GM12878 (cell line): Measurements from ENCODE around the gene GLP1R. TPM values are rescaled to one million over a fixed set of nuclear protein-coding genes. Genes with fewer than 3 reads are reported as not detected.

Source experiments
- ATAC-seq: fragments of 200-7000 bp; cut with Tn5 transposase; 3 replicates; pipeline ENCODE4 v1.9.1; 2020; ENCODE audit warnings: mild to moderate bottlenecking, moderate library complexity
- BruUV-seq: library from RNA; stranded (reverse); fragments of 400-500 nt; replicated peaks from 2 replicates; lab custom pipeline; 2021; lab: Mats Ljungman, UMichigan
- CTCF ChIA-PET: fragments of 300-600 bp; sonication (Branson Sonifier 250); formaldehyde crosslinking; extraction: SDS; loops from one replicate; lab custom pipeline; 2021; ENCODE audit warnings: inconsistent platforms; lab: Yijun Ruan, JAX
- POLR2A ChIA-PET: fragments of 350-600 bp; formaldehyde crosslinking; extraction: SDS; loops from one replicate; lab custom pipeline; 2021; ENCODE audit warnings: inconsistent platforms; lab: Charles Lee
- RAD21 ChIA-PET: fragments of 300-600 bp; sonication (Branson Sonifier 250); formaldehyde crosslinking; loops from one replicate; lab custom pipeline; 2023; ENCODE audit warnings: antibody characterized with exemption; ENCODE audit not compliant: unreplicated experiment; lab: Charles Lee
- SMC1A ChIA-PET: fragments of 300-600 bp; sonication (Branson Sonifier 250); formaldehyde crosslinking; loops from one replicate; lab custom pipeline; 2023; ENCODE audit not compliant: unreplicated experiment, uncharacterized antibody; lab: Charles Lee
- DNase-seq: peaks from one replicate; pipeline ENCODE4 v3.0.0-alpha.2; 2011; ENCODE audit warnings: low read depth, low spot score
- FAIRE-seq: peaks from 3 replicates; lab custom pipeline; 2011; peaks lifted over from hg19 to GRCh38; lab: Jason Lieb, UNC
- H2AFZ ChIP-seq: 2 replicates; pipeline ENCODE4 v1.6.0; 2011; ENCODE audit warnings: low read depth, low read length, control low read depth; ENCODE audit not compliant: control insufficient read depth
- H3K27ac ChIP-seq: 2 replicates; pipeline ENCODE4 v1.5.1; 2011; ENCODE audit warnings: control low read depth; ENCODE audit not compliant: control insufficient read depth, insufficient read depth
- H3K27me3 ChIP-seq, 2 experiments: replicated peaks in 1 of 2; 2 replicates each; pipeline versions ENCODE4 v1.6.0 to v1.6.1; 2011; ENCODE audit warnings: low read length in 1 of 2; ENCODE audit not compliant: control insufficient read depth in 2 of 2, insufficient read depth in 2 of 2
- H3K36me3 ChIP-seq, 2 experiments: 2 replicates each; pipeline ENCODE4 v1.5.1; 2011; ENCODE audit warnings: low read length in 1 of 2; ENCODE audit not compliant: control insufficient read depth in 2 of 2, insufficient read depth in 2 of 2
- H3K4me1 ChIP-seq: 2 replicates; pipeline ENCODE4 v1.6.1; 2011; ENCODE audit warnings: mild to moderate bottlenecking, low read length, moderate library complexity, mixed read lengths; ENCODE audit not compliant: control insufficient read depth, insufficient read depth
- H3K4me2 ChIP-seq: 2 replicates; pipeline ENCODE4 v1.6.0; 2011; ENCODE audit warnings: control low read depth; ENCODE audit not compliant: control insufficient read depth, insufficient read depth
- H3K4me3 ChIP-seq: fragments of 200-600 bp; sonication (generic); 2 replicates; pipeline ENCODE4 v1.5.1; 2016
- H3K79me2 ChIP-seq: 2 replicates; pipeline ENCODE4 v1.6.0; 2011; ENCODE audit warnings: low read length; ENCODE audit not compliant: control insufficient read depth, insufficient read depth
- H3K9ac ChIP-seq: 2 replicates; pipeline ENCODE4 v1.8.0; 2011; ENCODE audit warnings: low read length, control low read depth, mixed read lengths; ENCODE audit not compliant: control insufficient read depth, insufficient read depth
- H3K9me3 ChIP-seq: replicated peaks from 3 replicates; pipeline ENCODE4 v1.5.1; 2011; ENCODE audit warnings: mild to moderate bottlenecking, low read length; ENCODE audit not compliant: control insufficient read depth, insufficient read depth
- H4K20me1 ChIP-seq: 2 replicates; pipeline ENCODE4 v1.6.0; 2011; ENCODE audit not compliant: control insufficient read depth, insufficient read depth
- BRCA1 ChIP-seq: IDR thresholded peaks from 2 replicates; pipeline ENCODE4 v1.6.1; 2011; ENCODE audit warnings: low read depth, low read length, improper control_type of control experiment
- EED ChIP-seq: sonication (generic); IDR thresholded peaks from 2 replicates; pipeline ENCODE4 v1.6.1; 2016; ENCODE audit warnings: antibody characterized with exemption, low read depth
- FOS ChIP-seq: IDR thresholded peaks from 3 replicates; pipeline ENCODE4 v1.6.1; 2011; ENCODE audit warnings: borderline replicate concordance; ENCODE audit not compliant: insufficient read length; ENCODE audit errors: extremely low read depth
- IRF4 ChIP-seq: IDR thresholded peaks from 2 replicates; pipeline ENCODE4 v1.6.1; 2011; ENCODE audit warnings: low read depth, low read length
- MTA2 ChIP-seq: fragments of 450-650 bp; IDR thresholded peaks from 2 replicates; pipeline ENCODE4 v1.6.1; 2016; ENCODE audit warnings: low read depth, mild to moderate bottlenecking, moderate library complexity
- MTA3 ChIP-seq: IDR thresholded peaks from 2 replicates; pipeline ENCODE4 v1.6.1; 2012; ENCODE audit warnings: low read length, inconsistent platforms, borderline replicate concordance
- NR2F1 ChIP-seq: fragments of 450-650 bp; conservative IDR thresholded peaks from 2 replicates; pipeline ENCODE4 v1.6.1; 2017; ENCODE audit warnings: mild to moderate bottlenecking
- RUNX3 ChIP-seq: IDR thresholded peaks from 2 replicates; pipeline ENCODE4 v1.6.1; 2012; ENCODE audit warnings: low read length, inconsistent platforms
- WGBS: methylation state at CpG from one replicate; pipeline ENCODE4 v1.1.6; 2016; ENCODE audit warnings: low lambda C conversion rate; ENCODE audit not compliant: insufficient replicate concordance, insufficient coverage; ENCODE audit errors: missing lambda C conversion rate; 5-methylcytosine and 5-hydroxymethylcytosine counted together
- in situ Hi-C: fragments of 300-500 bp; cut with MboI; formaldehyde crosslinking; loops from 9 replicates; pipeline ENCODE4 v1.14.3; 2018; ENCODE audit warnings: mixed read lengths
- intact Hi-C: fragments of 100-400 bp; cut with micrococcal nuclease; formaldehyde crosslinking; loops from one replicate; pipeline ENCODE4 v1.14.2; 2022; ENCODE audit not compliant: unreplicated experiment
- polyA plus RNA-seq, 11 experiments: library from polyadenylated mRNA; depleted of rRNA in 4 of 11; unstranded in 6 of 11; stranded (reverse) in 5 of 11; fragments of >200 nt; fragmentation: Nextera tagmentation in 4 of 11; fragmentation: Illumina TruSeq in 1 of 11; extraction: Ambion mirVana in 4 of 11; extraction: Trizol in 1 of 11; gene quantifications; 1 replicate in 1 of 11; 2 replicates in 10 of 11; pipeline versions ENCODE4 v1.2.1 to v1.2.3, GENCODE V29; 2011 to 2016; ENCODE audit warnings: inconsistent platforms in 2 of 11, missing spikeins in 2 of 11, low read depth in 1 of 11
- total RNA-seq, 4 experiments: library from RNA; depleted of rRNA in 3 of 4; stranded (reverse); fragments of >200 nt in 3 of 4; fragmentation: Illumina TruSeq in 1 of 4; extraction: Trizol in 1 of 4; gene quantifications; 2 replicates each; pipeline versions ENCODE4 v1.2.1 to v1.2.3, GENCODE V29; 2013 to 2021
- TF ChIP-seq, protein P1 (sequence below): IDR thresholded peaks from 2 replicates; pipeline ENCODE4 v1.6.1; 2011; ENCODE audit warnings: borderline replicate concordance, low read depth, mild to moderate bottlenecking, moderate library complexity, low read length; ENCODE audit not compliant: insufficient read depth, poor library complexity, severe bottlenecking
- TF ChIP-seq, protein P2 (sequence below): IDR thresholded peaks from 2 replicates; pipeline ENCODE4 v1.6.1; 2012; ENCODE audit warnings: improper control_type of control experiment, low read depth, low read length; ENCODE audit not compliant: insufficient replicate concordance
- TF ChIP-seq, protein P3 (sequence below): fragments of 450-650 bp; IDR thresholded peaks from 2 replicates; pipeline ENCODE4 v1.6.1; 2014; ENCODE audit warnings: mild to moderate bottlenecking
- TF ChIP-seq, protein P4 (sequence below): fragments of 450-650 bp; IDR thresholded peaks from 2 replicates; pipeline ENCODE4 v1.6.1; 2017; ENCODE audit warnings: low read depth, mild to moderate bottlenecking, moderate library complexity
- TF ChIP-seq, protein P5 (sequence below): IDR thresholded peaks from 2 replicates; pipeline ENCODE4 v1.6.1; 2012; ENCODE audit warnings: low read length, inconsistent platforms

GLP1R gene
- total and polyA plus RNA-seq, 10 of the 15 experiments (the other 5 are each of a cell fraction or from before 2014, with no cell fraction given) = 0.01 TPM; not detected in 9

DNA sequence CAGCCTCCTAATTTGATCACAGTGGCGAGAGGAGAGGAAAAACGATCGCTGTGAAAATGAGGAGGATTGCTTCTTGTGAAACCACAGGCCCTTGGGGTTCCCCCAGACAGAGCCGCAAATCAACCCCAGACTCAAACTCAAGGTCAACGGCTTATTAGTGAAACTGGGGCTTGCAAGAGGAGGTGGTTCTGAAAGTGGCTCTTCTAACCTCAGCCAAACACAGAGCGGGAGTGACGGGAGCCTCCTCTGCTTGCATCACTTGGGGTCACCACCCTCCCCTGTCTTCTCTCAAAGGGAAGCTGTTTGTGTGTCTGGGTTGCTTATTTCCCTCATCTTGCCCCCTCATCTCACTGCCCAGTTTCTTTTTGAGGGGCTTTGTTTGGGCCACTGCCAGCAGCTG, 37.7 kb downstream of the GLP1R start:
- Histone ChIP-seq H3K79me2 (no peaks in the 10 kb centered on the region), H4K20me1 (peaks cover 7% of the 10 kb centered on the region; the same call in 1 of the 2 replicates), H3K4me2 (no peak overlapping the region; the same call in 1 of the 2 replicates), H3K27me3 (peaks cover 2 to 16% of the 10 kb centered on the region in 2 experiments), H3K4me3 (no peak overlapping the region), H2AFZ (no peak overlapping the region), H3K4me1 (peaks cover 10% of the 10 kb centered on the region), H3K27ac (no peak overlapping the region), H3K9me3 (no peaks in the 10 kb centered on the region), H3K9ac (no peak overlapping the region), H3K36me3 (no peaks in the 10 kb centered on the region)
- BruUV-seq = no TSS peak
- RAD21 ChIA-PET = no interaction called here
- CTCF ChIA-PET = interaction anchor here (0.6 to 1.4 kb wide), 2 partner anchors 57 to 570 kb away, joined by 4 read pairs; no protein-coding TSS in a partner anchor
- ATAC-seq (peak; percentile 91), FAIRE-seq (peak; percentile 54), DNase-seq (peak; percentile 26)
- POLR2A ChIA-PET = no interaction called here
- SMC1A ChIA-PET = interaction anchor here (0.7 kb wide), 1 partner anchor 32 kb away, joined by 3 read pairs; no protein-coding TSS in a partner anchor
- in situ Hi-C loops = no loop called here
- WGBS = under 1% methylated on average over 7 of the region's 7 CpGs
- intact Hi-C loops = no loop called here
- TF ChIP-seq FOS (no peak), IRF4 (0 out of 2 replicates have a peak, but pooled peaks have one; percentile 25), RUNX3 (peak; percentile 90), MTA2 (peak; percentile 75; the same call in 1 of the 2 replicates), MTA3 (peak; percentile 48; the same call in 1 of the 2 replicates), NR2F1 (peak; percentile 85), BRCA1 (no peak), EED (peak; percentile 60)
- TF ChIP-seq, protein P1, sequence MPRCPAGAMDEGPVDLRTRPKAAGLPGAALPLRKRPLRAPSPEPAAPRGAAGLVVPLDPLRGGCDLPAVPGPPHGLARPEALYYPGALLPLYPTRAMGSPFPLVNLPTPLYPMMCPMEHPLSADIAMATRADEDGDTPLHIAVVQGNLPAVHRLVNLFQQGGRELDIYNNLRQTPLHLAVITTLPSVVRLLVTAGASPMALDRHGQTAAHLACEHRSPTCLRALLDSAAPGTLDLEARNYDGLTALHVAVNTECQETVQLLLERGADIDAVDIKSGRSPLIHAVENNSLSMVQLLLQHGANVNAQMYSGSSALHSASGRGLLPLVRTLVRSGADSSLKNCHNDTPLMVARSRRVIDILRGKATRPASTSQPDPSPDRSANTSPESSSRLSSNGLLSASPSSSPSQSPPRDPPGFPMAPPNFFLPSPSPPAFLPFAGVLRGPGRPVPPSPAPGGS = no peak
- TF ChIP-seq, protein P2, sequence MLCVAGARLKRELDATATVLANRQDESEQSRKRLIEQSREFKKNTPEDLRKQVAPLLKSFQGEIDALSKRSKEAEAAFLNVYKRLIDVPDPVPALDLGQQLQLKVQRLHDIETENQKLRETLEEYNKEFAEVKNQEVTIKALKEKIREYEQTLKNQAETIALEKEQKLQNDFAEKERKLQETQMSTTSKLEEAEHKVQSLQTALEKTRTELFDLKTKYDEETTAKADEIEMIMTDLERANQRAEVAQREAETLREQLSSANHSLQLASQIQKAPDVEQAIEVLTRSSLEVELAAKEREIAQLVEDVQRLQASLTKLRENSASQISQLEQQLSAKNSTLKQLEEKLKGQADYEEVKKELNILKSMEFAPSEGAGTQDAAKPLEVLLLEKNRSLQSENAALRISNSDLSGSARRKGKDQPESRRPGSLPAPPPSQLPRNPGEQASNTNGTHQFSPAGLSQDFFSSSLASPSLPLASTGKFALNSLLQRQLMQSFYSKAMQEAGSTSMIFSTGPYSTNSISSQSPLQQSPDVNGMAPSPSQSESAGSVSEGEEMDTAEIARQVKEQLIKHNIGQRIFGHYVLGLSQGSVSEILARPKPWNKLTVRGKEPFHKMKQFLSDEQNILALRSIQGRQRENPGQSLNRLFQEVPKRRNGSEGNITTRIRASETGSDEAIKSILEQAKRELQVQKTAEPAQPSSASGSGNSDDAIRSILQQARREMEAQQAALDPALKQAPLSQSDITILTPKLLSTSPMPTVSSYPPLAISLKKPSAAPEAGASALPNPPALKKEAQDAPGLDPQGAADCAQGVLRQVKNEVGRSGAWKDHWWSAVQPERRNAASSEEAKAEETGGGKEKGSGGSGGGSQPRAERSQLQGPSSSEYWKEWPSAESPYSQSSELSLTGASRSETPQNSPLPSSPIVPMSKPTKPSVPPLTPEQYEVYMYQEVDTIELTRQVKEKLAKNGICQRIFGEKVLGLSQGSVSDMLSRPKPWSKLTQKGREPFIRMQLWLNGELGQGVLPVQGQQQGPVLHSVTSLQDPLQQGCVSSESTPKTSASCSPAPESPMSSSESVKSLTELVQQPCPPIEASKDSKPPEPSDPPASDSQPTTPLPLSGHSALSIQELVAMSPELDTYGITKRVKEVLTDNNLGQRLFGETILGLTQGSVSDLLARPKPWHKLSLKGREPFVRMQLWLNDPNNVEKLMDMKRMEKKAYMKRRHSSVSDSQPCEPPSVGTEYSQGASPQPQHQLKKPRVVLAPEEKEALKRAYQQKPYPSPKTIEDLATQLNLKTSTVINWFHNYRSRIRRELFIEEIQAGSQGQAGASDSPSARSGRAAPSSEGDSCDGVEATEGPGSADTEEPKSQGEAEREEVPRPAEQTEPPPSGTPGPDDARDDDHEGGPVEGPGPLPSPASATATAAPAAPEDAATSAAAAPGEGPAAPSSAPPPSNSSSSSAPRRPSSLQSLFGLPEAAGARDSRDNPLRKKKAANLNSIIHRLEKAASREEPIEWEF = no peak
- TF ChIP-seq, protein P3, sequence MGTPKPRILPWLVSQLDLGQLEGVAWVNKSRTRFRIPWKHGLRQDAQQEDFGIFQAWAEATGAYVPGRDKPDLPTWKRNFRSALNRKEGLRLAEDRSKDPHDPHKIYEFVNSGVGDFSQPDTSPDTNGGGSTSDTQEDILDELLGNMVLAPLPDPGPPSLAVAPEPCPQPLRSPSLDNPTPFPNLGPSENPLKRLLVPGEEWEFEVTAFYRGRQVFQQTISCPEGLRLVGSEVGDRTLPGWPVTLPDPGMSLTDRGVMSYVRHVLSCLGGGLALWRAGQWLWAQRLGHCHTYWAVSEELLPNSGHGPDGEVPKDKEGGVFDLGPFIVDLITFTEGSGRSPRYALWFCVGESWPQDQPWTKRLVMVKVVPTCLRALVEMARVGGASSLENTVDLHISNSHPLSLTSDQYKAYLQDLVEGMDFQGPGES = no peak
- TF ChIP-seq, protein P4, sequence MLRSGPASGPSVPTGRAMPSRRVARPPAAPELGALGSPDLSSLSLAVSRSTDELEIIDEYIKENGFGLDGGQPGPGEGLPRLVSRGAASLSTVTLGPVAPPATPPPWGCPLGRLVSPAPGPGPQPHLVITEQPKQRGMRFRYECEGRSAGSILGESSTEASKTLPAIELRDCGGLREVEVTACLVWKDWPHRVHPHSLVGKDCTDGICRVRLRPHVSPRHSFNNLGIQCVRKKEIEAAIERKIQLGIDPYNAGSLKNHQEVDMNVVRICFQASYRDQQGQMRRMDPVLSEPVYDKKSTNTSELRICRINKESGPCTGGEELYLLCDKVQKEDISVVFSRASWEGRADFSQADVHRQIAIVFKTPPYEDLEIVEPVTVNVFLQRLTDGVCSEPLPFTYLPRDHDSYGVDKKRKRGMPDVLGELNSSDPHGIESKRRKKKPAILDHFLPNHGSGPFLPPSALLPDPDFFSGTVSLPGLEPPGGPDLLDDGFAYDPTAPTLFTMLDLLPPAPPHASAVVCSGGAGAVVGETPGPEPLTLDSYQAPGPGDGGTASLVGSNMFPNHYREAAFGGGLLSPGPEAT = 0 out of 2 replicates have a peak, but pooled peaks have one; percentile 13
- TF ChIP-seq, protein P5, sequence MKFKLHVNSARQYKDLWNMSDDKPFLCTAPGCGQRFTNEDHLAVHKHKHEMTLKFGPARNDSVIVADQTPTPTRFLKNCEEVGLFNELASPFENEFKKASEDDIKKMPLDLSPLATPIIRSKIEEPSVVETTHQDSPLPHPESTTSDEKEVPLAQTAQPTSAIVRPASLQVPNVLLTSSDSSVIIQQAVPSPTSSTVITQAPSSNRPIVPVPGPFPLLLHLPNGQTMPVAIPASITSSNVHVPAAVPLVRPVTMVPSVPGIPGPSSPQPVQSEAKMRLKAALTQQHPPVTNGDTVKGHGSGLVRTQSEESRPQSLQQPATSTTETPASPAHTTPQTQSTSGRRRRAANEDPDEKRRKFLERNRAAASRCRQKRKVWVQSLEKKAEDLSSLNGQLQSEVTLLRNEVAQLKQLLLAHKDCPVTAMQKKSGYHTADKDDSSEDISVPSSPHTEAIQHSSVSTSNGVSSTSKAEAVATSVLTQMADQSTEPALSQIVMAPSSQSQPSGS = peak; percentile 38; the same call in 1 of the 2 replicates
